IPS-18c (cell line): ENCODE results near the gene LSM3.

Experiments used
- H3K4me3 ChIP-seq: 2 replicates; pipeline ENCODE4 v1.7.0; 2013; ENCODE audit warnings: low read depth, mild to moderate bottlenecking, low read length, moderate library complexity; ENCODE audit not compliant: insufficient read depth
- H3K9me3 ChIP-seq: one replicate; pipeline ENCODE4 v1.6.1; 2013; ENCODE audit warnings: mild to moderate bottlenecking, low read length, moderate library complexity; ENCODE audit not compliant: control insufficient read depth, insufficient read depth

LSM3 gene

DNA sequence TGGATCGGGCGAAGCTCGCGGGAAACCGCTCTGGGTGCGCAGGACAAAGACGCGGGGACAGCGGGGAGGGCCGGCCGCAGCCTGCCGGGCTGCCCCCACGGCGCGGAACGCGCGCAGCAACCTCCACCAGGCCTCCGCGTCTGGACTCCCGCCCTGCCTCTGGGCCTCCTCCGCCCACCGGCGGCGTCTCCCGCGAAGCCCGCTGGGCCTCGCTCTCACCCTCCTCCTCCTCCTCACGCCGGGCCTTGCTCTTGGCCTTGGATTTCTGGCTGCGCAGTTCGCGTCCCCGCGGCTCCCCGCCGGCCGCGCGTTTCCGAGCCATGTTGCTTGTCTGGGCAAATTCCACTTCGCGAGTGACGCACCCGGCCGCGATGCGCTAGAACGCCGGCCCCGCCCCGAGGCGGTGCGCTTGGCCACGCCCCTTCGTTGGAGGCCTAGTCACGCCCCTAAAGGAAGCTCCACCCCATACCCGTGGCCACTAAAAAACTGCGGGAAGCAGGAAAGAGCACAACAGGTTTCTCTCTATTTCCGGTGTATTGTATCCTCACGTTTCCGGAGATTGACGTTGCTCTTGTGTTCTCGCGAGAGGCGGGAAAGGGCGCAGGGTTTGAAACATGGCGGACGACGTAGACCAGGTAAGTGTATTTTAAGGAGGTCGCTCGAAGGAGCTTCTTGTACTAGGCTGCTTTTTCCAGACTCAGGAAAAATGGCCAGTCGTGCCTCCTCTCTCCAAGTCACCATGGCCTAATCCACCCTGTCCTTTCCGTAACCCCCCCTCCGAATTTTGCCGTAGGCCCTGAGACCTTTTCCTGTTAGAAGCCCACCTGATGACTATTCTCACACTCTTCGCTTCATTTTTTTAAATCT, at the start of gene LSM3, which contains the start of gene XPC:
TSS of gene LSM3 (plus strand) at position 571 of the 867 bp plus-strand sequence. CDS start at position 615, 44 bp downstream.
TSS of gene XPC (minus strand) at position 355 of the 867 bp plus-strand sequence. CDS start at position 322, 33 bp downstream.
- Histone ChIP-seq H3K9me3 (no peaks in the 10 kb centered on the region), H3K4me3 (peak within 1 kb of the TSS; percentile 85)

DNA sequence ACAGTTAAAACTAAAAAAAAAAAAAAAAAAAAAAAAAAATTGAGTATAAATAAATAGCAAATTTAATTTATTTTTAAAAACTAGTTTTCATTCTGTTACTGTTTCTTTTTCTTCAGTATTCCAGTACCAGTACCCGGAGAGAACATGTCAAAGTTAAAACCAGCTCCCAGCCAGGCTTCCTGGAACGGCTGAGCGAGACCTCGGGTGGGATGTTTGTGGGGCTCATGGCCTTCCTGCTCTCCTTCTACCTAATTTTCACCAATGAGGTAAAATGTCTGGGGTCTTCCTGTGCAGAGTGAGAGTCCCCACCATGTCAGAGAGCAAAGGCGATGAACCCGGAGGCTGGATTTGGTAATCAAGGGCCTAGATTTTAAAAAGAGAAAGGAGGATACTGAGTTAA, 49.3 kb upstream of the LSM3 start:
- Histone ChIP-seq H3K9me3 (no peaks in the 10 kb centered on the region), H3K4me3 (no peak overlapping the region)

DNA sequence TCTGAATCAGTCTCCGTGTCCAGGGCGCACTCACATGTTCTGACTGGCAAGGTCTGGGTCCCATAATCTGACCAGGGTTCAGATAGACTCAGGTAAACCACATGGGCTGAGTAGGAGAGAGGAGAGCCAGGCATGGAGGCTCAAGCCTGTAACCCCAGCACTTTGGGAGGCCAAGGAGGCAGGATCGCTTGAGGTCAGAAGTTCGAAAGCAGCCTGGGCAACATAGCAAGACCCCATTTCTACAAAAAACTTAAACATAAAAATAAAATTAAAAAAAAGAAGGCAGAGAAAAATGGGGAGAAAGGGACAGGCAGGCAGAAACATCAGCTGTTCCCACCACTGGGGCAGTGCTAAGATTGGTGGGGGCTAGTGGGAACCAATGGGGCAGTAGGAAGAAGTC, 48.4 kb upstream of the LSM3 start:
- Histone ChIP-seq H3K4me3 (no peak overlapping the region), H3K9me3 (no peaks in the 10 kb centered on the region)

DNA sequence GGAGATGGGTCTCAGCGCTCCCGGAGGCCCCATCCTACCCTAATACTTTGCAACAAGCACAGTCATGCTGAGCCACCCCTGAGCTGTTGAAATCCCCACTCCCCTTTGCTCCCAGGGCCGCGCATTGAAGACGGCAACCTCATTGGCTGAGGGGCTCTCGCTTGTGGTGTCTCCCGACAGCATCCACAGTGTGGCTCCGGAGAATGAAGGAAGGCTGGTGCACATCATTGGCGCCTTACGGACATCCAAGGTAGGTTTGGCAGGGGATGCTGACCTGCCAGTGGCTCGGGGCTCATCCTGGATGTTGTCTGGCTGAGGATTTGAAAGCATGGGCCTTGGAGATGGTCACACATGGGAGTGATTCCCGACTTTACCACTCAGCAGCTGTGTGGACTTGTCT, 47.9 kb upstream of the LSM3 start:
- Histone ChIP-seq H3K4me3 (no peak overlapping the region), H3K9me3 (no peaks in the 10 kb centered on the region)

DNA sequence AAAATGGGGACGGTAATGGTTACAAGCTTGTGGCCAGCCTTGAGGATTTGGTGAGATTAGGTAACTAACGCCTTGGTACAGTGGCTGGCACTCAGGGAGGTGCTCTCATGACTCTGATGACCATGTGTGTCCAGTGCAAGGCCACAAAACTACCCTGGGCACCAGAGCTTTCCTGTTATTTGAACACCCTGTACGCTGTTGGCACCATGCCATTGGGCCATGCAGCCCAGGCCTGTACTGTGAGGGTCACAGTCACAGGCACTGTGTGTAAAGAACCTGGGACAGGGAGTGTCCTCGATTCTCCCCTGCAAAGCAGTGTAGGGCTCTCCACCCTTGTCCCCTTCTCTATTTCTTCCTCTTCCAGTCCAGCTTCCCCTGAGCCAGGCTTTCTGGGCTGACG, 47.5 kb upstream of the LSM3 start:
- Histone ChIP-seq H3K9me3 (no peaks in the 10 kb centered on the region), H3K4me3 (no peak overlapping the region)

DNA sequence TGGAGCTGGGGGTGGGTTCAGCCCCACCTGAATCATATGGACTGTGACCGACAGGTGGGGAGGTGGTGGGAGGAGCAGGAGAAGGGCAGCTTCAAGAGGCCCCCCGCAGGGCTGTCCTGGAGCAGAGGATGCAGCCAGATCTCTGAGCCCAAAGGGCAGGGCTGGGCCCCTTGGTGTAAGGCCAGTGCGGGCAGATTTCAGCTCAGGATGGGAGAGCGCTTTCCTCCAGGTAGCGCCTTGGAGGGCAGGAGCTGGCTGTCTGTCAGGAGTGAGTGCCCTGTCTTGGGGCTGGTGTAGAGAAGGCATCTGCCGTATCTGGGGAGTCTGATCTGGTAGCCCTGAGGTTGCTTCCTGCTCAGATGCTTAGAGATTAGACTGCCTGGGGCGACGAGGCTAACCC, 46.5 kb upstream of the LSM3 start:
- H3K9me3 ChIP-seq = no peaks in the 10 kb centered on the region
- no peak overlapping the region for H3K4me3 ChIP-seq

DNA sequence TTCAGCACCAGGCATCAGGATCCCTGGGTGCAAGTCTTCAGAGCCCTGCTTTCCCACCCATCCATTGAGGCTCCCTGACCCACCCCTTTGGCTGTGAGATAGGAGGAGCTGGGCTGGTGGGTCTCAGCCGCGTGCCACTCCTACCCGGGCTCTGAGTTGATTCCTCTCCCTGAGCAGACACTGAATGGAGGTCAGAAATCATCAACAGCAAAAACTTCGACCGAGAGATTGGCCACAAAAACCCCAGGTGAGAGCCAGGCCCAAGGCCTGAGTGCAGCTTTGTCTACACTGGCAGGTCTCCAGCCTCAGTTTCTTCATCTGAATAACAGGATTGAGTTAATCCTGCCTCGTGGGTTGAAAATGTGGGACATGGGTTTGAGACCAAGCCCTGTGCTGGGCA, 45.9 kb upstream of the LSM3 start:
- Histone ChIP-seq H3K4me3 (no peak overlapping the region), H3K9me3 (no peaks in the 10 kb centered on the region)

DNA sequence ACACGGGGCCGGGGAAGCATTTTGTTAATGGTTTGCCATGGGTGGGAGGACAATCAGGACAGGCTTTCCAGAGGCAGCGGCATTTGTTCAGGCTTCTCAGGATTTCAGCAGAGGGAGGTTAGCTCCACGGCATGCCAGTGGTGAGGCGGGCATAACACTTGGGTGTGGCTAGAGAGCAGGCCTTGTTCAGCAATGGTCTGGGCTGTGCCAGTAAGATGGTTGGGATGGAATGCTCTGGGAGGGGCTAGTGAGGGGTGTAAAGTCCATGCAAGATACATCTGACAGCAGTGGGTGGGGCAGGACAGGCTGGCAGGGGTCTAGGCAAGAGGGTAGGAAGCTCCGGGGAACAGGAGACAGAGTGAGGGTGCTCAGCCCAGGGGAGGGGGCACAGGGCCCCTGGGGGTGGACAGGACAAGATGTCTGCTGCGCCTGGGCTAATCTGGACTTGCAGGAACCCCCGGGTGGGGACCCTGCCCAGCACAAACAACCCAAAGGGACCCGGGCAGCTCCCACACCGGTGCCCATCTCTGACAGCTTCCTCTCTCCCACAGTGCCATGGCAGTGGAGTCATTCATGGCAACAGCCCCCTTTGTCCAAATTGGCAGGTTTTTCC, 45.3 kb upstream of the LSM3 start:
- H3K9me3 ChIP-seq = no peaks in the 10 kb centered on the region

DNA sequence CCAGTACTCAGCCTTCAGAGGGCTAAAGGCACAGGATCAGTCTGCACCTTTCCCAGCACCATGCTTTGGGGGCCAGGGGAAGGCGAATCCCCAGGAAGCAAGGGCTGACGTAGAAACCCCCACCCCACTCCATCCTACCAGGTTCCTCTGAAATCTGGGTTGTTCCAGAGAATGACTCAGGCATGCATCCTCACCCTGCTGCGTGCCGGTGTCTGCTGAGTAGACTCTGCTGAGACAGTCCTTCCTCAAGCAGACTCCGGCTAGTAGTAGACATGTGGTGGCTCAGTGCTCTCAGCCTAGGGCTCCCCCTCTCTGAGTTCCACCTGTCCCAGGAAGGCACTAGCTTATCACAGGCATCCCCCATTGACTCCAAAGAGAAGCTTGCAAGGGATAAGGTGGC, 44.7 kb upstream of the LSM3 start:
- Histone ChIP-seq H3K4me3 (no peak overlapping the region), H3K9me3 (no peaks in the 10 kb centered on the region)

More for the DNA sequence above, 45.3 kb upstream of the LSM3 start:
- no peak overlapping the region for H3K4me3 ChIP-seq

DNA sequence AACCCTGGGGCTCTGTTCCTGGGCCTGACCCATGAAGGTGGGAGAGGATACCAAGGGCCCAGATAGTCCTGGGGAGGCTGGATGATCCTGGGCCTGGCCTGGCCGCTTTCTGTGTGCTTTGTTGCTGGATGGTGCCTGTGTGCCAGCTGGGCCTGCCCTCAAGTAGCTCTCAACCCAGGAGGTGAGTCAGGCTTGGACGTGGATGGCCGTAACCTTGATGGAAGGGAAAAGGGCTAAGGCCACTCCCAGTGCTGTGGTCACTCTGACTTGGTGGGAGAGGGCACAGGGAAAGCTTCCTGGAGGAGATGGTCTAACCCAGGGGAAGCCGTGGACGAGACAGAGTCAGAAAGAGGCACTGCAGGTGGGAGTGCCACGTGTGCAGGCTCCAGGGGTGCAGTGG, 44.3 kb upstream of the LSM3 start:
- Histone ChIP-seq H3K4me3 (no peak overlapping the region), H3K9me3 (no peaks in the 10 kb centered on the region)

DNA sequence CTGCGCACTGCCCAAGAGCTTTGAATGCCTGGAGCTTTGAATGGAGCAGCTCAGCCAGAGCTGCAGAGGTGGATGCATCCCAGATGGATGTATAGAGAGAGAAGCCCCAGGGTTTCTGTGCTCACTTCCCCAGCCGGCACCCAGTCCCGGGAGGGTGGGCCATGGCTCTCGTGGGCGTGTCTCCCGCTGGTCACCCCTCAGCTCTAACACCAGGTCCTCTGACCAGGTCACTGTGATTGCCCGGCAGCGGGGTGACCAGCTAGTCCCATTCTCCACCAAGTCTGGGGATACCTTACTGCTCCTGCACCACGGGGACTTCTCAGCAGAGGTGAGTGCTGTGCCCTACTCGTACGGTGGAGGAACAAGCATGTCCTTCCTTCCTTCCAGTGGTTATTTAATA, 43.0 kb upstream of the LSM3 start:
- Histone ChIP-seq H3K9me3 (no peaks in the 10 kb centered on the region), H3K4me3 (no peak overlapping the region)

DNA sequence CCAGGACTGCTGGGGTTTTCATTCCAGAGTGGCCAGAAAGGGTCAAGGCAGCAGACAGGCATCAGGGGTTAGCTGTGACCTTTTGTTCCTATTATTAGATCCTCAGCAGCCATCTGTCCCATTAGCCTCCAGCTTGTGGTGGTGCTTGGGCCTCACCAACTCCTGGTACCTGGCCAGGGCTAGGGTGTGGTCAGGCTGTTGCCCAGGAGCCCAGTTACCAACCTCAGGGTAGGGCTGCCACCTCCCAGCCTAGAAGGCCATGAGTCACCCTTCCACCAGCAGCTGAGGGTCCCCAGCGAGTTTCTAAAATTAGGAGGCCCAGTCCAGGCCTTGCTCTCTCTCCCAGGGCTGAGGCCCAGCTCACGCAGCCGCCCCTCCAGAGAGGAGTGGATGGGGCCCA, 41.6 kb upstream of the LSM3 start:
- H3K4me3 ChIP-seq = no peak overlapping the region

DNA sequence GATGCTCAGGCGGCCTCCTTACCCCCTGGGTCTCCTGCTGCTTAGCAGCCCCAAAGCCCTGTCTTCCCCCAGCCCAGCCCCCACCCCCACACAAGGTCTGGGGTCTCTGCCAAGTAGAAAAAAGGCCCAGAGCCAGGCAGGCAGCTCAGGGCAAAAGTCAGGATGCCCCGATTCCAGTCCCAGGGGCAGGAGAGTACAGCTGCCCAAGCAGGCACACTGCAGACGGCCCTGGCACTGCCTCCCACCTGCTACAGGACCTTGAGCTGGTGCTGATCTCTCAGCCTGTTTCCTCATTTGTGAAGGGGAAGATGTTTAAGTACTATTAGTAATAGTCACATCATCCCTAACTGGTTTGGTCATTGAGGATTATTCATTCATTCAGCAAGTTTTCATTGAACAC, 41.2 kb upstream of the LSM3 start:
- H3K4me3 ChIP-seq = no peak overlapping the region
- peaks cover 2% of the 10 kb centered on the region for H3K9me3 ChIP-seq

More for the DNA sequence above, 41.6 kb upstream of the LSM3 start:
- H3K9me3 ChIP-seq = no peaks in the 10 kb centered on the region

DNA sequence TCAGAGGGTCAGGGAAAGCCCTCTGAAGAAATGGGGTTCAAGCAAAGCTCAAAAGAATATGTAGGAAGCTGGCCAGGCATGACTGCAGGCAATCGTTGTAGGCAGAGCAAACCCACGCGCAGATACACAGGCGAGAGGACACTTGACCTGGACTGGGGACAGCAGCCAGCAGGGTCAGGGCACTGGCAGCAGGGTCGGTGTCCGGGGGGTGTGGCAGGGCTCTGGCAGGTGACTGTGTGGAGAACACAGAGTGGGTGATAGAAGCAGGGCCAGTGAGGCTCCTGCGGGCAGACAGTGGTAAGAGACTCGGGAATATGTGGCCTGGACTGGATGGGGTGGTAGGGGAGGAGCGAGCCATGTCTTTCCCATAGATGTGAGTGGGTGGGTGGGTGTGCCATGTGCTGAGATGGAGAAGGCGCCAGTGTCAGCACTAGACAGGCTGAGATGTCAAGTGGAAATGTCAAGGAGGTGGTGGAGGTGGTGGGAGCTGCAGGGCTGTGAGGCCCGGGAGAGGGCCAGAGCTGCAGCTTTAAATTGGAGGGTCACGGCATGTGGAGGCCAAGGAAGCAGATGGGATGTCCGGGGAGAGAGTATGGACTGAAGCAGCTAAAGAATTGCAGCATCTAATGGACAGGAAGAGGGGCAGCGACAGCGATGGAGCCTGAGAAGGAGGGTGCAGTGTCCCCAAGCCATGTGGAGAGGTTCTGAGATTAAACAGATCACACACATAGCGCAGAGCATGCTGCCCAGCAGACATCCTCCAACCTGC, 40.3 kb upstream of the LSM3 start:
- no peak overlapping the region for H3K4me3 ChIP-seq
- H3K9me3 ChIP-seq = peaks cover 2% of the 10 kb centered on the region

DNA sequence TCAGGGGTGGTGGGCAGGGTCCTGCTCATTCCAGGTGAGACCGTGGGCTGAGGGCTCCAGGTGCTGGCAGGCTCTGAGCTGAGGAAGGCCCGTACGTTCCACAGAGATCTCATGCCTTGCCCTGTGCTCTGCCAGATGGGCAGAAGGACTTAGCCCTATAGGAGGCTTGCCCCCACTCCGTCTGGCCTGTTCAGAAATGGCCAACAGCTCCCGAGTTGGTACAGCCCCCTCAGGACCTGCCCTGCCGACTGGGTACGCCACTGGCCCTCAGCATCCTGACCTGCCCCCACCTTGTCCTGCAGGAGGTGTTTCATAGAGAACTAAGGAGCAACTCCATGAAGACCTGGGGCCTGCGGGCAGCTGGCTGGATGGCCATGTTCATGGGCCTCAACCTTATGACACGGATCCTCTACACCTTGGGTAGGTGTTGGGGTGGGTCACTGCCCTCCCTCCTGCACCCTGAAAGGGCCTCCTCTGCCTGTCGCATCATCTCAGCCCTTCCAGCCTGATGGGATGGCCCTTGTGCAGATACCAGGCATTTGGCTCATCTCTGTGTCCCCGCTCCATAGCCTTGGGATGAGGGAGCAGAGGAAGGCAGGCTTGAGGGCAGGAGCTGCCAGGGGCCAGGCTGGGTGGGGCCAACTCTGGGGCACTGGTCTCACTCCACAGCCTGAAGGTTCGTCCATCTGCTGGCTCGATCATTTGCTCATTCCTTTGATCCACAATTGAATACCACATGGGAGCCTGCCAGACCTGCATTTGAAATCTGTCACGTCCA, 39.5 kb upstream of the LSM3 start:
- Histone ChIP-seq H3K4me3 (no peak overlapping the region), H3K9me3 (peaks cover 2% of the 10 kb centered on the region)

DNA sequence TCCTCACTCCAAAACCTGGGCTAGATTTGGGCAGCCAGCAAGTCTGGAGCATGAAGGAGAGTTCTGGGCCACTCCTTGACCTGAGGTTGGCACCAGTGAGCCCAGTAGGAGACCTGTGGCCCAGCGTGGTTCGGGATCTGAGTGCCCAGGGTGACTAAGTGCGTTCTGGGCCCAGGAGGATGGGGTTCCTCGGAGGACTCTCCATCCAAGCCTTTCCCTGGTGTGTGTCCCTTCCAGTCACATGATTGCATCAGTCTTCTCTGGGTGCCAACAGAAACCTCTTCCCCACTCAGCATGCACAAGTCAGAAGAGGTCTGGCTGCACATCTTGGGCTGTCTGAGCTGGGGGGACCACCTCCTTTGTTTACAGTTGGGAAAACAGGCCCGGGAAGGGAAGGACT, 38.8 kb upstream of the LSM3 start:
- no peak overlapping the region for H3K4me3 ChIP-seq
- H3K9me3 ChIP-seq = peaks cover 2% of the 10 kb centered on the region

DNA sequence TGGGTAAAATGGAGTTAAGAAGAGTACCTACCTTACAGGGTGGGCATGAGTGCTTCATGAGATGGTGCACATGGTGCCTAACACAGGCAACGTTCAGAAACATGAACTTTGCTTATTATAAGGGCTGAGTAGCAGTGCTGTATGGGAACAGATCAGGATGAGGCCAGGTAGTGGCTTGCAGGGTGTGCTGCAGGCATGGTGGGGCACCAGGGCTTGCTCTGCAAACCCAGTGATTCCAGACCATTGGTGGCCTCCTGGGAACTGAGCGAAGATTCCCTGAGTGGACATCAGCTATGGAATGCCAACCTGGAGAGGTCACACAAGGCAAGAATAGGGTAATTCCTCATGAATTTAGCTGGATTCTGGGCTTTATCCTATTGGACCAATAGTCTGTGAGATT, 37.9 kb upstream of the LSM3 start:
- Histone ChIP-seq H3K4me3 (no peak overlapping the region), H3K9me3 (peaks cover 2% of the 10 kb centered on the region)
